SK-N-SH treated with all-trans-retinoic acid at 6 μM for 48 hours (cell line): ENCODE measurements around the gene USP7.

Experiments
- ATAC-seq: fragments of 200-7000 bp; cut with Tn5 transposase; 3 replicates; pipeline ENCODE4 v1.9.1; 2020; ENCODE audit warnings: mild to moderate bottlenecking, moderate library complexity
- ARNTL ChIP-seq: fragments of 450-650 bp; formaldehyde crosslinking; IDR thresholded peaks from 2 replicates; pipeline ENCODE4 v1.5.0; 2020; ENCODE audit warnings: low read depth, mild to moderate bottlenecking, moderate library complexity, borderline replicate concordance
- BACH2 ChIP-seq: fragments of 250-450 bp; sonication (Bioruptor Pico); IDR thresholded peaks from 2 replicates; pipeline ENCODE4 v1.9.0; 2021; ENCODE audit warnings: mild to moderate bottlenecking, borderline replicate concordance
- CREB5 ChIP-seq: fragments of 250-450 bp; sonication (Bioruptor Pico); IDR thresholded peaks from 2 replicates; pipeline ENCODE4 v1.5.1; 2020; ENCODE audit warnings: low read depth, mild to moderate bottlenecking, moderate library complexity
- CSDC2 ChIP-seq: fragments of 250-450 bp; sonication (Bioruptor Pico); IDR thresholded peaks from 2 replicates; pipeline ENCODE4 v1.5.0; 2020; ENCODE audit warnings: mild to moderate bottlenecking, moderate library complexity
- ESRRG ChIP-seq: fragments of 250-450 bp; sonication (Bioruptor Pico); IDR thresholded peaks from 2 replicates; pipeline ENCODE4 v1.6.1; 2021; ENCODE audit warnings: mild to moderate bottlenecking
- ISL1 ChIP-seq: fragments of 250-450 bp; sonication (Bioruptor Pico); IDR thresholded peaks from 2 replicates; pipeline ENCODE4 v2.1.2; 2022; ENCODE audit warnings: mild to moderate bottlenecking, moderate library complexity
- POU6F1 ChIP-seq: fragments of 250-450 bp; sonication (Bioruptor Pico); IDR thresholded peaks from 2 replicates; pipeline ENCODE4 v1.8.0; 2021; ENCODE audit warnings: low read depth, mild to moderate bottlenecking, moderate library complexity, borderline replicate concordance
- PPARA ChIP-seq: fragments of 250-450 bp; sonication (Bioruptor Pico); IDR thresholded peaks from 2 replicates; pipeline ENCODE4 v1.5.0; 2020; ENCODE audit warnings: mild to moderate bottlenecking, borderline replicate concordance
- RARB ChIP-seq: fragments of 250-450 bp; sonication (Bioruptor Pico); IDR thresholded peaks from 2 replicates; pipeline ENCODE4 v1.8.0; 2021; ENCODE audit warnings: mild to moderate bottlenecking, moderate library complexity
- SNAI2 ChIP-seq: fragments of 250-450 bp; sonication (Bioruptor Pico); IDR thresholded peaks from 2 replicates; pipeline ENCODE4 v1.5.0; 2020; ENCODE audit warnings: mild to moderate bottlenecking, moderate library complexity
- TCF4 ChIP-seq: fragments of 250-450 bp; sonication (Bioruptor Pico); IDR thresholded peaks from 2 replicates; pipeline ENCODE4 v1.8.0; 2021; ENCODE audit warnings: mild to moderate bottlenecking, moderate library complexity, borderline replicate concordance
- TOX ChIP-seq: fragments of 250-450 bp; sonication (Bioruptor Pico); IDR thresholded peaks from 2 replicates; pipeline ENCODE4 v1.8.0; 2021; ENCODE audit warnings: mild to moderate bottlenecking, moderate library complexity, borderline replicate concordance
- ZC3H10 ChIP-seq: fragments of 250-450 bp; sonication (Bioruptor Pico); IDR thresholded peaks from 2 replicates; pipeline ENCODE4 v1.5.1; 2021; ENCODE audit warnings: mild to moderate bottlenecking, moderate library complexity
- ZFP3 ChIP-seq: fragments of 250-450 bp; sonication (Bioruptor Pico); IDR thresholded peaks from 2 replicates; pipeline ENCODE4 v1.5.0; 2020; ENCODE audit warnings: mild to moderate bottlenecking, moderate library complexity
- ZFP30 ChIP-seq: fragments of 450-650 bp; formaldehyde crosslinking; IDR thresholded peaks from 2 replicates; pipeline ENCODE4 v1.5.0; 2022; ENCODE audit warnings: mild to moderate bottlenecking, moderate library complexity
- ZNF565 ChIP-seq: fragments of 450-650 bp; formaldehyde crosslinking; conservative IDR thresholded peaks from 2 replicates; pipeline ENCODE4 v1.5.0; 2020; ENCODE audit warnings: low read depth, mild to moderate bottlenecking, moderate library complexity
- ZNF70 ChIP-seq: fragments of 450-650 bp; formaldehyde crosslinking; IDR thresholded peaks from 2 replicates; pipeline ENCODE4 v1.5.0; 2020; ENCODE audit warnings: mild to moderate bottlenecking, moderate library complexity
- ZNF8 ChIP-seq: fragments of 450-650 bp; formaldehyde crosslinking; IDR thresholded peaks from 2 replicates; pipeline ENCODE4 v1.5.0; 2020; ENCODE audit warnings: mild to moderate bottlenecking, moderate library complexity
- TF ChIP-seq, protein P1 (sequence below): fragments of 250-450 bp; sonication (Bioruptor Pico); IDR thresholded peaks from 2 replicates; pipeline ENCODE4 v1.5.1; 2021; ENCODE audit warnings: mild to moderate bottlenecking, moderate library complexity
- TF ChIP-seq, protein P2 (sequence below): fragments of 250-450 bp; sonication (Bioruptor Pico); IDR thresholded peaks from 2 replicates; pipeline ENCODE4 v1.5.0; 2020; ENCODE audit warnings: mild to moderate bottlenecking, moderate library complexity
- TF ChIP-seq, protein P3 (sequence below): fragments of 250-450 bp; sonication (Bioruptor Pico); IDR thresholded peaks from 2 replicates; pipeline ENCODE4 v1.8.0; 2020; ENCODE audit warnings: mild to moderate bottlenecking, moderate library complexity, borderline replicate concordance

The USP7 gene

GRCh38 chr16:8852534-8852933, 111.2 kb downstream of the USP7 start:
- TF ChIP-seq ZFP3 (CRISPR knock-in tag) (no peak), ZNF8 (CRISPR knock-in tag) (no peak), RARB (no peak), CSDC2 (CRISPR knock-in tag) (no peak), ZNF70 (CRISPR knock-in tag) (no peak), TOX (CRISPR knock-in tag) (no peak), BACH2 (CRISPR knock-in tag) (no peak), ISL1 (CRISPR knock-in tag) (no peak), ZFP30 (no peak), ESRRG (CRISPR knock-in tag) (no peak), POU6F1 (CRISPR knock-in tag) (no peak), CREB5 (CRISPR knock-in tag) (no peak)
- TF ChIP-seq, protein P1, sequence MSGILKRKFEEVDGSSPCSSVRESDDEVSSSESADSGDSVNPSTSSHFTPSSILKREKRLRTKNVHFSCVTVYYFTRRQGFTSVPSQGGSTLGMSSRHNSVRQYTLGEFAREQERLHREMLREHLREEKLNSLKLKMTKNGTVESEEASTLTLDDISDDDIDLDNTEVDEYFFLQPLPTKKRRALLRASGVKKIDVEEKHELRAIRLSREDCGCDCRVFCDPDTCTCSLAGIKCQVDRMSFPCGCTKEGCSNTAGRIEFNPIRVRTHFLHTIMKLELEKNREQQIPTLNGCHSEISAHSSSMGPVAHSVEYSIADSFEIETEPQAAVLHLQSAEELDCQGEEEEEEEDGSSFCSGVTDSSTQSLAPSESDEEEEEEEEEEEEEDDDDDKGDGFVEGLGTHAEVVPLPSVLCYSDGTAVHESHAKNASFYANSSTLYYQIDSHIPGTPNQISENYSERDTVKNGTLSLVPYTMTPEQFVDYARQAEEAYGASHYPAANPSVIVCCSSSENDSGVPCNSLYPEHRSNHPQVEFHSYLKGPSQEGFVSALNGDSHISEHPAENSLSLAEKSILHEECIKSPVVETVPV (CRISPR knock-in tag), result no peak
- TF ChIP-seq, protein P2, sequence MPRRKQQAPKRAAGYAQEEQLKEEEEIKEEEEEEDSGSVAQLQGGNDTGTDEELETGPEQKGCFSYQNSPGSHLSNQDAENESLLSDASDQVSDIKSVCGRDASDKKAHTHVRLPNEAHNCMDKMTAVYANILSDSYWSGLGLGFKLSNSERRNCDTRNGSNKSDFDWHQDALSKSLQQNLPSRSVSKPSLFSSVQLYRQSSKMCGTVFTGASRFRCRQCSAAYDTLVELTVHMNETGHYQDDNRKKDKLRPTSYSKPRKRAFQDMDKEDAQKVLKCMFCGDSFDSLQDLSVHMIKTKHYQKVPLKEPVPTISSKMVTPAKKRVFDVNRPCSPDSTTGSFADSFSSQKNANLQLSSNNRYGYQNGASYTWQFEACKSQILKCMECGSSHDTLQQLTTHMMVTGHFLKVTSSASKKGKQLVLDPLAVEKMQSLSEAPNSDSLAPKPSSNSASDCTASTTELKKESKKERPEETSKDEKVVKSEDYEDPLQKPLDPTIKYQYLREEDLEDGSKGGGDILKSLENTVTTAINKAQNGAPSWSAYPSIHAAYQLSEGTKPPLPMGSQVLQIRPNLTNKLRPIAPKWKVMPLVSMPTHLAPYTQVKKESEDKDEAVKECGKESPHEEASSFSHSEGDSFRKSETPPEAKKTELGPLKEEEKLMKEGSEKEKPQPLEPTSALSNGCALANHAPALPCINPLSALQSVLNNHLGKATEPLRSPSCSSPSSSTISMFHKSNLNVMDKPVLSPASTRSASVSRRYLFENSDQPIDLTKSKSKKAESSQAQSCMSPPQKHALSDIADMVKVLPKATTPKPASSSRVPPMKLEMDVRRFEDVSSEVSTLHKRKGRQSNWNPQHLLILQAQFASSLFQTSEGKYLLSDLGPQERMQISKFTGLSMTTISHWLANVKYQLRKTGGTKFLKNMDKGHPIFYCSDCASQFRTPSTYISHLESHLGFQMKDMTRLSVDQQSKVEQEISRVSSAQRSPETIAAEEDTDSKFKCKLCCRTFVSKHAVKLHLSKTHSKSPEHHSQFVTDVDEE (CRISPR knock-in tag), result no peak
- ATAC-seq, result no peak

DNA sequence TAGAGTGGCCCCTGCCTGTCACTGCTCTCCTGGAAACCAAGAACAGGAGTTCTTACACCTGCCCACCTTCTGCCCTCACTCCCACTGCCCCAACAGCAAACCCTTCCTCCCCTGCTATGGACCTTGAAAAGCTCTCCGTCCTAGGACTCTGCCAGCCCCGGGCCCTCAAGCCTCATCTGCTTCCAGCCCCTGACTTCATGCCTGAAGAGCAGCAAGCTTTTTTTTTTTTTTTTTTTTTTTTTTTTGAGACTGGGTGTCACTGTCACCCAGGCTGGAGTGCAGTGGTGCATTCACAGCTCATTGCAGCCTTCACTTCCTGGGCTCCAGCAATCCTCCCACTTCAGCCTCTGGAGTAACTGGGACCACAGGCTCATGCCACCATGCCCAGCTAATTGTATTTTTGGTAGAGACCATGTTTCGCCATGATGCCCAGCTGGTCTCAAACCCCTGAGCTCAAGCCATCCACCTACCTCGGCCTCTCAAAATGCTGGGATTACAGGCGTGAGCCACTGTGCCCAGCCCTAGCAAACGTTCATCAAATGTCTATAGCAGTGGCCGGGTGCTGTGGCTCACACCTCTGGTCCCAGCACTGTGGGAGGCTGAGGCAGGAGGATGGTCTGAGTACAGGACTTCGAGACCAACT, 111.8 kb downstream of the USP7 start:
- no peak for ATAC-seq

More for the DNA sequence above, 111.8 kb downstream of the USP7 start:
- TF ChIP-seq, protein P3, sequence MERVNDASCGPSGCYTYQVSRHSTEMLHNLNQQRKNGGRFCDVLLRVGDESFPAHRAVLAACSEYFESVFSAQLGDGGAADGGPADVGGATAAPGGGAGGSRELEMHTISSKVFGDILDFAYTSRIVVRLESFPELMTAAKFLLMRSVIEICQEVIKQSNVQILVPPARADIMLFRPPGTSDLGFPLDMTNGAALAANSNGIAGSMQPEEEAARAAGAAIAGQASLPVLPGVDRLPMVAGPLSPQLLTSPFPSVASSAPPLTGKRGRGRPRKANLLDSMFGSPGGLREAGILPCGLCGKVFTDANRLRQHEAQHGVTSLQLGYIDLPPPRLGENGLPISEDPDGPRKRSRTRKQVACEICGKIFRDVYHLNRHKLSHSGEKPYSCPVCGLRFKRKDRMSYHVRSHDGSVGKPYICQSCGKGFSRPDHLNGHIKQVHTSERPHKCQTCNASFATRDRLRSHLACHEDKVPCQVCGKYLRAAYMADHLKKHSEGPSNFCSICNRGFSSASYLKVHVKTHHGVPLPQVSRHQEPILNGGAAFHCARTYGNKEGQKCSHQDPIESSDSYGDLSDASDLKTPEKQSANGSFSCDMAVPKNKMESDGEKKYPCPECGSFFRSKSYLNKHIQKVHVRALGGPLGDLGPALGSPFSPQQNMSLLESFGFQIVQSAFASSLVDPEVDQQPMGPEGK (CRISPR knock-in tag), result no peak
- no peak for TF ChIP-seq BACH2 (CRISPR knock-in tag)
- TF ChIP-seq TCF4 (CRISPR knock-in tag), result no peak
- no peak for TF ChIP-seq SNAI2 (CRISPR knock-in tag)
- no peak for TF ChIP-seq ESRRG (CRISPR knock-in tag)
- TF ChIP-seq ZC3H10, result no peak
- no peak for TF ChIP-seq ARNTL (CRISPR knock-in tag)
- TF ChIP-seq POU6F1 (CRISPR knock-in tag), result no peak
- TF ChIP-seq, protein P2 (CRISPR knock-in tag), result no peak
- TF ChIP-seq ZNF565 (CRISPR knock-in tag), result no peak
- TF ChIP-seq PPARA (CRISPR knock-in tag), result no peak
- TF ChIP-seq ZNF8 (CRISPR knock-in tag), result no peak
- TF ChIP-seq, protein P1 (CRISPR knock-in tag), result no peak
- no peak for TF ChIP-seq CSDC2 (CRISPR knock-in tag)
- TF ChIP-seq TOX (CRISPR knock-in tag), result no peak
